ENCODE results near the gene CDC25B.
"Not testable (repeated sequence)": the region's sequence is repeated elsewhere in the genome, so short reads cannot be mapped to it uniquely, and the experiment has no call there.

GRCh38 chr20:3789201-3789600 is 6.9 kb upstream of the CDC25B start:
- TF ChIP-seq, protein P1, sequence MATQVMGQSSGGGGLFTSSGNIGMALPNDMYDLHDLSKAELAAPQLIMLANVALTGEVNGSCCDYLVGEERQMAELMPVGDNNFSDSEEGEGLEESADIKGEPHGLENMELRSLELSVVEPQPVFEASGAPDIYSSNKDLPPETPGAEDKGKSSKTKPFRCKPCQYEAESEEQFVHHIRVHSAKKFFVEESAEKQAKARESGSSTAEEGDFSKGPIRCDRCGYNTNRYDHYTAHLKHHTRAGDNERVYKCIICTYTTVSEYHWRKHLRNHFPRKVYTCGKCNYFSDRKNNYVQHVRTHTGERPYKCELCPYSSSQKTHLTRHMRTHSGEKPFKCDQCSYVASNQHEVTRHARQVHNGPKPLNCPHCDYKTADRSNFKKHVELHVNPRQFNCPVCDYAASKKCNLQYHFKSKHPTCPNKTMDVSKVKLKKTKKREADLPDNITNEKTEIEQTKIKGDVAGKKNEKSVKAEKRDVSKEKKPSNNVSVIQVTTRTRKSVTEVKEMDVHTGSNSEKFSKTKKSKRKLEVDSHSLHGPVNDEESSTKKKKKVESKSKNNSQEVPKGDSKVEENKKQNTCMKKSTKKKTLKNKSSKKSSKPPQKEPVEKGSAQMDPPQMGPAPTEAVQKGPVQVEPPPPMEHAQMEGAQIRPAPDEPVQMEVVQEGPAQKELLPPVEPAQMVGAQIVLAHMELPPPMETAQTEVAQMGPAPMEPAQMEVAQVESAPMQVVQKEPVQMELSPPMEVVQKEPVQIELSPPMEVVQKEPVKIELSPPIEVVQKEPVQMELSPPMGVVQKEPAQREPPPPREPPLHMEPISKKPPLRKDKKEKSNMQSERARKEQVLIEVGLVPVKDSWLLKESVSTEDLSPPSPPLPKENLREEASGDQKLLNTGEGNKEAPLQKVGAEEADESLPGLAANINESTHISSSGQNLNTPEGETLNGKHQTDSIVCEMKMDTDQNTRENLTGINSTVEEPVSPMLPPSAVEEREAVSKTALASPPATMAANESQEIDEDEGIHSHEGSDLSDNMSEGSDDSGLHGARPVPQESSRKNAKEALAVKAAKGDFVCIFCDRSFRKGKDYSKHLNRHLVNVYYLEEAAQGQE (IDR thresholded peaks at IDR 0.05; ENCODE audit: low read depth) = not testable (repeated sequence)
- TF ChIP-seq POLR2A (IDR thresholded peaks at IDR 0.05; ENCODE audit: borderline replicate concordance, extremely low read depth, insufficient read depth, insufficient read length); SIN3A (IDR thresholded peaks at IDR 0.05; ENCODE audit: low read depth): not testable (repeated sequence)
- TF ChIP-seq, protein P2, sequence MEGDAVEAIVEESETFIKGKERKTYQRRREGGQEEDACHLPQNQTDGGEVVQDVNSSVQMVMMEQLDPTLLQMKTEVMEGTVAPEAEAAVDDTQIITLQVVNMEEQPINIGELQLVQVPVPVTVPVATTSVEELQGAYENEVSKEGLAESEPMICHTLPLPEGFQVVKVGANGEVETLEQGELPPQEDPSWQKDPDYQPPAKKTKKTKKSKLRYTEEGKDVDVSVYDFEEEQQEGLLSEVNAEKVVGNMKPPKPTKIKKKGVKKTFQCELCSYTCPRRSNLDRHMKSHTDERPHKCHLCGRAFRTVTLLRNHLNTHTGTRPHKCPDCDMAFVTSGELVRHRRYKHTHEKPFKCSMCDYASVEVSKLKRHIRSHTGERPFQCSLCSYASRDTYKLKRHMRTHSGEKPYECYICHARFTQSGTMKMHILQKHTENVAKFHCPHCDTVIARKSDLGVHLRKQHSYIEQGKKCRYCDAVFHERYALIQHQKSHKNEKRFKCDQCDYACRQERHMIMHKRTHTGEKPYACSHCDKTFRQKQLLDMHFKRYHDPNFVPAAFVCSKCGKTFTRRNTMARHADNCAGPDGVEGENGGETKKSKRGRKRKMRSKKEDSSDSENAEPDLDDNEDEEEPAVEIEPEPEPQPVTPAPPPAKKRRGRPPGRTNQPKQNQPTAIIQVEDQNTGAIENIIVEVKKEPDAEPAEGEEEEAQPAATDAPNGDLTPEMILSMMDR (IDR thresholded peaks at IDR 0.05 in 2 of 3, conservative IDR thresholded peaks at IDR 0.05 in 1 of 3; ENCODE audit: borderline replicate concordance in 1 of 3, insufficient read depth in 1 of 3, low read depth in 2 of 3, low read length in 2 of 3) = not testable (repeated sequence)

Measured in HCT116 (cell line).